Lower leg skin (tissue), 3 donors: Measurements from ENCODE around the gene OIT3.

Experiments
- CTCF ChIP-seq, 3 donors: fragments of 450-650 bp; IDR thresholded peaks; one replicate each; pipeline ENCODE4 v1.5.1; 2016; ENCODE audit warnings: antibody characterized with exemption in 3 of 3, mild to moderate bottlenecking in 3 of 3, moderate library complexity in 2 of 3
- POLR2A ChIP-seq, 2 donors: fragments of 450-650 bp; IDR thresholded peaks; one replicate each; pipeline ENCODE4 v1.6.1; 2016 to 2017; ENCODE audit warnings: antibody characterized with exemption in 2 of 2, mild to moderate bottlenecking in 1 of 2, moderate library complexity in 1 of 2

GRCh38 chr10:72855790-72856189, 37.7 kb upstream of the OIT3 start:
- TF ChIP-seq CTCF (IDR thresholded peaks at IDR 0.05), result no peak
- no peak for TF ChIP-seq POLR2A (IDR thresholded peaks at IDR 0.05)
